Endothelial cell of umbilical vein (primary cell): ENCODE data around the gene TMEM171.

Experiments used
- CTCF ChIP-seq, 2 donors: IDR thresholded peaks; 1 replicate in 1 of 2; 2 replicates in 1 of 2; pipeline ENCODE4 v1.5.1; 2011; ENCODE audit warnings: low read length in 2 of 2, mild to moderate bottlenecking in 2 of 2, moderate library complexity in 2 of 2, control low read depth in 1 of 2, inconsistent platforms in 1 of 2, low read depth in 1 of 2; ENCODE audit not compliant: insufficient read depth in 1 of 2; ENCODE audit errors: extremely low read depth in 1 of 2
- FOS ChIP-seq: IDR thresholded peaks from 2 replicates; pipeline ENCODE4 v1.6.1; 2011; ENCODE audit warnings: mild to moderate bottlenecking, low read length, moderate library complexity, borderline replicate concordance; ENCODE audit not compliant: insufficient read depth
- GATA2 ChIP-seq: IDR thresholded peaks from 2 replicates; pipeline ENCODE4 v1.7.0; 2011; ENCODE audit warnings: low read depth, mild to moderate bottlenecking, moderate library complexity, mixed read lengths, low read length; ENCODE audit not compliant: insufficient read length, insufficient read depth
- JUN ChIP-seq: IDR thresholded peaks from 2 replicates; pipeline ENCODE4 v1.6.1; 2011; ENCODE audit warnings: borderline replicate concordance, low read depth; ENCODE audit not compliant: insufficient read length, insufficient read depth

- TF ChIP-seq JUN, result no peak
- no peak for TF ChIP-seq FOS
- no peak for TF ChIP-seq CTCF (IDR thresholded peaks at IDR 0.05; ENCODE audit: extremely low read depth in 1 of 2, insufficient read depth in 1 of 2, low read depth in 1 of 2, low read length in 2 of 2)
- TF ChIP-seq GATA2, result no peak
Measured at GRCh38 chr5:73132759-73133158, 12.4 kb downstream of the TMEM171 start.
